Neural progenitor cell (in vitro differentiated cells): ENCODE data around the gene SYNPR.

ENCODE experiments used
- EZH2 ChIP-seq: fragments of 200-600 bp; sonication (generic); IDR thresholded peaks from 2 replicates; pipeline ENCODE4 v1.6.1; 2017; ENCODE audit warnings: antibody characterized with exemption, mild to moderate bottlenecking, moderate library complexity
- EZH2phosphoT487 ChIP-seq: fragments of 200-600 bp; sonication (generic); IDR thresholded peaks from 2 replicates; pipeline ENCODE4 v1.6.1; 2017; ENCODE audit warnings: antibody characterized with exemption
- TF ChIP-seq, protein P1 (sequence below): fragments of 200-600 bp; sonication (generic); IDR thresholded peaks from 2 replicates; pipeline ENCODE4 v1.5.1; 2017; ENCODE audit warnings: antibody characterized with exemption, mild to moderate bottlenecking

DNA sequence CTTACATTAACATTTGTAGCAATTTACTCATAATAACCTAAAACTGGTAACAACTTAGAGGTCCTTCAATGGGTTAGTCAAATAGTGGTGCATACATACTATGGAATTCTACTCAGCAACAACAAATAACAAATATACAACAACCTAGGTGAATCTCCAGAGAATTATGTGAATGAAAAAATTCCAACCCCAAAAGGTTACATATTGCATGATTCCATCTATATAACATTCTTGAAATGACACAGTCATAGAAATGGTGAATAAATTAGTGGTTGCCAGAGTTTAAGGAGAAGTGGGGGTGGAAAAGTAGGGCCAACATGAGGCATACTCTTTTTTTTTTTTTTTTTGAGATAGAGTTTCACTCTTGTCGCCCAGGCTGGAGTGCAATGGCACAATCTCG lies 361.7 kb downstream of the SYNPR start:
- TF ChIP-seq, protein P1, sequence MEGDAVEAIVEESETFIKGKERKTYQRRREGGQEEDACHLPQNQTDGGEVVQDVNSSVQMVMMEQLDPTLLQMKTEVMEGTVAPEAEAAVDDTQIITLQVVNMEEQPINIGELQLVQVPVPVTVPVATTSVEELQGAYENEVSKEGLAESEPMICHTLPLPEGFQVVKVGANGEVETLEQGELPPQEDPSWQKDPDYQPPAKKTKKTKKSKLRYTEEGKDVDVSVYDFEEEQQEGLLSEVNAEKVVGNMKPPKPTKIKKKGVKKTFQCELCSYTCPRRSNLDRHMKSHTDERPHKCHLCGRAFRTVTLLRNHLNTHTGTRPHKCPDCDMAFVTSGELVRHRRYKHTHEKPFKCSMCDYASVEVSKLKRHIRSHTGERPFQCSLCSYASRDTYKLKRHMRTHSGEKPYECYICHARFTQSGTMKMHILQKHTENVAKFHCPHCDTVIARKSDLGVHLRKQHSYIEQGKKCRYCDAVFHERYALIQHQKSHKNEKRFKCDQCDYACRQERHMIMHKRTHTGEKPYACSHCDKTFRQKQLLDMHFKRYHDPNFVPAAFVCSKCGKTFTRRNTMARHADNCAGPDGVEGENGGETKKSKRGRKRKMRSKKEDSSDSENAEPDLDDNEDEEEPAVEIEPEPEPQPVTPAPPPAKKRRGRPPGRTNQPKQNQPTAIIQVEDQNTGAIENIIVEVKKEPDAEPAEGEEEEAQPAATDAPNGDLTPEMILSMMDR: no peak
- TF ChIP-seq EZH2: no peak
- TF ChIP-seq EZH2phosphoT487: no peak
